IPS DF 19.7 (cell line): ENCODE measurements around the gene CEL.
"Not testable (repeated sequence)": the region's sequence is repeated elsewhere in the genome, so short reads cannot be mapped to it uniquely, and the experiment has no call there.

Experiments
- DNase-seq: peaks from one replicate; pipeline ENCODE4 v3.0.0-alpha.2; 2013; ENCODE audit warnings: low read depth, low spot score

The CEL gene

GRCh38 chr9:133064241-133065069, 2.7 kb downstream of the CEL start:
- no peak for DNase-seq

GRCh38 chr9:133065070-133065388, 3.2 kb downstream of the CEL start:
- no peak for DNase-seq

GRCh38 chr9:133066181-133066983, 4.6 kb downstream of the CEL start:
- no peak for DNase-seq

GRCh38 chr9:133067006-133067405, 5.2 kb downstream of the CEL start:
- DNase-seq = no peak

- no peak for DNase-seq
These were observed 6.0 kb downstream of the CEL start for GRCh38 chr9:133067813-133068212.

- DNase-seq = not testable (repeated sequence)
These were observed 6.7 kb downstream of the CEL start for GRCh38 chr9:133068431-133068830.

- not testable (repeated sequence) for DNase-seq
These were observed 8.8 kb downstream of the CEL start for GRCh38 chr9:133070500-133070961.

GRCh38 chr9:133070985-133071384, 9.2 kb downstream of the CEL start:
- DNase-seq = not testable (repeated sequence)

GRCh38 chr9:133071484-133072150, 9.8 kb downstream of the CEL start:
- DNase-seq = no peak

GRCh38 chr9:133072210-133072609, 10.4 kb downstream of the CEL start:
- not testable (repeated sequence) for DNase-seq

GRCh38 chr9:133073086-133074014, 11.6 kb downstream of the CEL start:
- DNase-seq = no peak

- no peak for DNase-seq
These were observed 12.4 kb downstream of the CEL start for GRCh38 chr9:133074111-133074651.

GRCh38 chr9:133075925-133076630, 14.3 kb downstream of the CEL start:
- no peak for DNase-seq

GRCh38 chr9:133076691-133077090, 14.9 kb downstream of the CEL start:
- no peak for DNase-seq

- DNase-seq = no peak
These were observed 16.7 kb downstream of the CEL start for GRCh38 chr9:133078486-133078885.

- no peak for DNase-seq
These were observed 18.4 kb downstream of the CEL start for GRCh38 chr9:133080161-133080560.

- DNase-seq = not testable (repeated sequence)
These were observed 19.3 kb downstream of the CEL start for GRCh38 chr9:133080786-133081779.

- DNase-seq = not testable (repeated sequence)
These were observed 20.3 kb downstream of the CEL start for GRCh38 chr9:133081957-133082644.
